HEK293 (cell line): Measurements from ENCODE around the gene NAP1L1.
A peak's percentile ranks its signal among the peaks of the same experiment; 100 is the strongest.

Source experiments
- CTCF ChIA-PET: fragments of 350-600 bp; formaldehyde crosslinking; extraction: SDS; loops from one replicate; lab custom pipeline; 2021; ENCODE audit warnings: antibody characterized with exemption; lab: Yijun Ruan, JAX
- POLR2A ChIA-PET: fragments of 300-600 bp; formaldehyde crosslinking; extraction: SDS; loops from one replicate; lab custom pipeline; 2020; ENCODE audit warnings: antibody characterized with exemption, inconsistent platforms; lab: Yijun Ruan, JAX
- H3K27ac ChIP-seq: fragments of 200-500 bp; sonication (Bioruptor generic); 2 replicates; pipeline ENCODE4 v1.5.1; 2014; ENCODE audit warnings: low read depth, low read length, control low read depth, inconsistent platforms; ENCODE audit errors: extremely low read depth
- H3K36me3 ChIP-seq, 2 experiments: fragments of 200-500 bp in 1 of 2; sonication (Bioruptor generic) in 1 of 2; 1 replicate in 1 of 2; 2 replicates in 1 of 2; pipeline ENCODE4 v1.5.1; 2014 to 2017; ENCODE audit warnings: inconsistent platforms in 2 of 2, low read length in 2 of 2; ENCODE audit not compliant: control insufficient read depth in 2 of 2, insufficient read depth in 1 of 2
- H3K4me1 ChIP-seq: fragments of 200-500 bp; sonication (Bioruptor generic); 2 replicates; pipeline ENCODE4 v1.5.1; 2014; ENCODE audit warnings: mild to moderate bottlenecking, low read length, inconsistent platforms; ENCODE audit not compliant: control insufficient read depth, insufficient read depth
- H3K4me3 ChIP-seq: 2 replicates; pipeline ENCODE4 v1.5.1; 2011; ENCODE audit warnings: low read depth, mild to moderate bottlenecking, control low read depth, low read length, moderate library complexity
- H3K9me3 ChIP-seq: fragments of 200-500 bp; sonication (Bioruptor generic); 2 replicates; pipeline ENCODE4 v1.5.1; 2014; ENCODE audit warnings: low read depth, low read length, inconsistent platforms; ENCODE audit not compliant: control insufficient read depth, insufficient read depth
- ATF2 ChIP-seq: fragments of 450-650 bp; formaldehyde crosslinking; IDR thresholded peaks from 2 replicates; pipeline ENCODE4 v1.5.1; 2016; ENCODE audit warnings: missing biosample characterization, missing genetic modification characterization, low read depth
- GLI2 ChIP-seq: fragments of 450-650 bp; formaldehyde crosslinking; IDR thresholded peaks from 2 replicates; pipeline ENCODE4; 2017; ENCODE audit warnings: missing biosample characterization, missing genetic modification characterization, low read depth, borderline replicate concordance
- GLIS1 ChIP-seq: fragments of 450-650 bp; formaldehyde crosslinking; IDR thresholded peaks from 2 replicates; pipeline ENCODE4 v1.5.1; 2016; ENCODE audit warnings: missing biosample characterization, missing genetic modification characterization
- GLIS2 ChIP-seq: fragments of 450-650 bp; formaldehyde crosslinking; IDR thresholded peaks from 2 replicates; pipeline ENCODE4 v1.5.1; 2016; ENCODE audit warnings: missing biosample characterization, missing genetic modification characterization
- HOXA7 ChIP-seq: sonication (generic); formaldehyde crosslinking; IDR thresholded peaks from 2 replicates; pipeline ENCODE4 v1.8.1; 2022; ENCODE audit warnings: missing genetic modification reagents, borderline replicate concordance
- HOXD13 ChIP-seq: sonication (generic); formaldehyde crosslinking; IDR thresholded peaks from 2 replicates; pipeline ENCODE4 v1.8.0; 2022; ENCODE audit warnings: missing genetic modification reagents, borderline replicate concordance
- KLF10 ChIP-seq: fragments of 450-650 bp; IDR thresholded peaks from 2 replicates; pipeline ENCODE4 v1.5.1; 2018; ENCODE audit warnings: missing biosample characterization, mild to moderate bottlenecking, missing genetic modification characterization
- KLF9 ChIP-seq: fragments of 450-650 bp; formaldehyde crosslinking; IDR thresholded peaks from 2 replicates; pipeline ENCODE4 v1.5.1; 2016; ENCODE audit warnings: missing biosample characterization, missing genetic modification characterization, low read depth
- MEIS1 ChIP-seq: sonication (generic); formaldehyde crosslinking; IDR thresholded peaks from 2 replicates; pipeline ENCODE4 v1.8.1; 2022; ENCODE audit warnings: missing genetic modification reagents, mild to moderate bottlenecking, borderline replicate concordance
- PATZ1 ChIP-seq: fragments of 450-650 bp; formaldehyde crosslinking; IDR thresholded peaks from 2 replicates; pipeline ENCODE4 v1.5.1; 2016; ENCODE audit warnings: missing biosample characterization, missing genetic modification characterization
- PRDM1 ChIP-seq: fragments of 450-650 bp; formaldehyde crosslinking; IDR thresholded peaks from 2 replicates; pipeline ENCODE4; 2016; ENCODE audit warnings: missing biosample characterization, missing genetic modification characterization
- RBAK ChIP-seq: fragments of 450-650 bp; formaldehyde crosslinking; IDR thresholded peaks from 2 replicates; pipeline ENCODE4 v1.5.1; 2016; ENCODE audit warnings: missing biosample characterization, missing genetic modification characterization
- SCRT2 ChIP-seq: fragments of 450-650 bp; formaldehyde crosslinking; IDR thresholded peaks from 2 replicates; pipeline ENCODE4 v1.5.1; 2016; ENCODE audit warnings: missing biosample characterization, missing genetic modification characterization
- ZBTB17 ChIP-seq: fragments of 450-650 bp; formaldehyde crosslinking; IDR thresholded peaks from 2 replicates; pipeline ENCODE4 v1.5.1; 2016; ENCODE audit warnings: missing biosample characterization, missing genetic modification characterization
- ZBTB20 ChIP-seq: fragments of 450-650 bp; formaldehyde crosslinking; IDR thresholded peaks from 2 replicates; pipeline ENCODE4 v1.5.1; 2016; ENCODE audit warnings: missing biosample characterization, missing genetic modification characterization
- ZBTB48 ChIP-seq: fragments of 450-650 bp; formaldehyde crosslinking; IDR thresholded peaks from 2 replicates; pipeline ENCODE4 v1.5.1; 2016; ENCODE audit warnings: missing biosample characterization, missing genetic modification characterization
- ZNF10 ChIP-seq: fragments of 450-650 bp; formaldehyde crosslinking; IDR thresholded peaks from 2 replicates; pipeline ENCODE4 v1.5.1; 2017; ENCODE audit warnings: missing biosample characterization, missing genetic modification characterization
- ZNF138 ChIP-seq: fragments of 450-650 bp; formaldehyde crosslinking; IDR thresholded peaks from 2 replicates; pipeline ENCODE4 v1.5.1; 2016; ENCODE audit warnings: missing biosample characterization, missing genetic modification characterization, borderline replicate concordance
- ZNF2 ChIP-seq: fragments of 450-650 bp; formaldehyde crosslinking; IDR thresholded peaks from 2 replicates; pipeline ENCODE4 v1.5.1; 2016; ENCODE audit warnings: missing biosample characterization, missing genetic modification characterization
- ZNF214 ChIP-seq: fragments of 450-650 bp; formaldehyde crosslinking; IDR thresholded peaks from 2 replicates; pipeline ENCODE4 v1.5.1; 2017; ENCODE audit warnings: missing biosample characterization, mild to moderate bottlenecking, missing genetic modification characterization, borderline replicate concordance
- ZNF23 ChIP-seq: fragments of 450-650 bp; formaldehyde crosslinking; IDR thresholded peaks from 2 replicates; pipeline ENCODE4 v1.5.1; 2016; ENCODE audit warnings: missing biosample characterization, missing genetic modification characterization, borderline replicate concordance
- ZNF335 ChIP-seq: fragments of 450-650 bp; formaldehyde crosslinking; conservative IDR thresholded peaks from 2 replicates; pipeline ENCODE4 v1.5.1; 2016; ENCODE audit warnings: missing biosample characterization, missing genetic modification characterization
- ZNF404 ChIP-seq: fragments of 450-650 bp; formaldehyde crosslinking; IDR thresholded peaks from 2 replicates; pipeline ENCODE4 v1.5.1; 2017; ENCODE audit warnings: missing biosample characterization, missing genetic modification characterization
- ZNF433 ChIP-seq: fragments of 450-650 bp; formaldehyde crosslinking; IDR thresholded peaks from 2 replicates; pipeline ENCODE4 v1.5.1; 2016; ENCODE audit warnings: missing biosample characterization, missing genetic modification characterization, low read depth
- ZNF501 ChIP-seq: fragments of 450-650 bp; formaldehyde crosslinking; IDR thresholded peaks from 2 replicates; pipeline ENCODE4 v1.5.1; 2016; ENCODE audit warnings: missing biosample characterization, missing genetic modification characterization
- ZNF514 ChIP-seq: fragments of 450-650 bp; formaldehyde crosslinking; IDR thresholded peaks from 2 replicates; pipeline ENCODE4 v1.5.1; 2016; ENCODE audit warnings: missing biosample characterization, missing genetic modification characterization
- ZNF600 ChIP-seq: fragments of 450-650 bp; formaldehyde crosslinking; IDR thresholded peaks from 2 replicates; pipeline ENCODE4 v1.5.1; 2016; ENCODE audit warnings: missing biosample characterization, missing genetic modification characterization
- ZNF830 ChIP-seq: fragments of 450-650 bp; IDR thresholded peaks from 2 replicates; pipeline ENCODE4 v1.5.0; 2018; ENCODE audit warnings: missing biosample characterization, missing genetic modification characterization, low read depth, mild to moderate bottlenecking, moderate library complexity
- TF ChIP-seq, protein P1 (sequence below): fragments of 450-650 bp; formaldehyde crosslinking; IDR thresholded peaks from 2 replicates; pipeline ENCODE4 v1.5.0; 2017; ENCODE audit warnings: missing biosample characterization, missing genetic modification characterization, borderline replicate concordance
- TF ChIP-seq, protein P2 (sequence below): fragments of 450-650 bp; formaldehyde crosslinking; IDR thresholded peaks from 2 replicates; pipeline ENCODE4; 2016; ENCODE audit warnings: missing biosample characterization, missing genetic modification characterization

NAP1L1 gene

DNA sequence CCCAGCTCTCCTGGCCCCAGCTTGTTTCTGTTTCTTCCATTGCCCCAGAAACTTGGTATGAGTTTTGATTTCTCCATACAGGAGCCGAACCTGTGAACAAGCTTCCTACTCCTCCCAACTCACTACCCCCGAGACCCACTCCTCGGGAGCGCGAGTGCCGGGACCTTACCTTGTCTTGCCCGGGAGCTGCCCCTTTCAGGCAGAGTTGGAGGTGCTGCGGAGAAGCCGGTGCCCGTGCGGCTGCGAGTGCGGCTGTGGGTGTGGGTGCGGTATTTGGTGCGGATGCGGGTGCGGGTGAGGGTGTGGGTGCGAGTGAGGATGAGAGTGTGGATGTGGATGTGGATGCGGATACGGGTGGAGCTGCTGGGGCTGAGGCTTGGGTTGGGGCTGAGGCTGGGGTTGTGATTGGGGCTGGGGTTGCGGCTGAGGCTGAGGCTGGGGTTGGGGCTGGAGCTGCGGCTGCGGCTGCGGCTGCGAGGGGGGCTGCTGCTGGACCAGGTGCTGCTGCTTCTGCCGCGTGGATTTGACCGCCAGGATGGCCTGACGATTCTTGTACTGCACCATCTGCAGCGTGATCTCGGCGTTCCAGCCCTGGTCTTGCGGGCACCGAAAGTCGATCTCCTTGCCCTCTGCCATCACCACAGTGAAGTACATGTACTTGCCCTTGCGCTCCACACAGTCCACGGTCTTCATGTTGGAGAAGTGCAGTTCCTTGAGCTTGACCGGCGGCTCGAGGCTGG is 54.0 kb downstream of the NAP1L1 start (continued):
- TF ChIP-seq, protein P1, sequence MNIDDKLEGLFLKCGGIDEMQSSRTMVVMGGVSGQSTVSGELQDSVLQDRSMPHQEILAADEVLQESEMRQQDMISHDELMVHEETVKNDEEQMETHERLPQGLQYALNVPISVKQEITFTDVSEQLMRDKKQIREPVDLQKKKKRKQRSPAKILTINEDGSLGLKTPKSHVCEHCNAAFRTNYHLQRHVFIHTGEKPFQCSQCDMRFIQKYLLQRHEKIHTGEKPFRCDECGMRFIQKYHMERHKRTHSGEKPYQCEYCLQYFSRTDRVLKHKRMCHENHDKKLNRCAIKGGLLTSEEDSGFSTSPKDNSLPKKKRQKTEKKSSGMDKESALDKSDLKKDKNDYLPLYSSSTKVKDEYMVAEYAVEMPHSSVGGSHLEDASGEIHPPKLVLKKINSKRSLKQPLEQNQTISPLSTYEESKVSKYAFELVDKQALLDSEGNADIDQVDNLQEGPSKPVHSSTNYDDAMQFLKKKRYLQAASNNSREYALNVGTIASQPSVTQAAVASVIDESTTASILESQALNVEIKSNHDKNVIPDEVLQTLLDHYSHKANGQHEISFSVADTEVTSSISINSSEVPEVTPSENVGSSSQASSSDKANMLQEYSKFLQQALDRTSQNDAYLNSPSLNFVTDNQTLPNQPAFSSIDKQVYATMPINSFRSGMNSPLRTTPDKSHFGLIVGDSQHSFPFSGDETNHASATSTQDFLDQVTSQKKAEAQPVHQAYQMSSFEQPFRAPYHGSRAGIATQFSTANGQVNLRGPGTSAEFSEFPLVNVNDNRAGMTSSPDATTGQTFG (tag by site-specific recombination) = no peak
- no peak for TF ChIP-seq KLF10 (tag by site-specific recombination)
- peak; percentile 31; the same call in 1 of the 2 replicates for TF ChIP-seq ZNF501
- TF ChIP-seq ZNF335 (tag by site-specific recombination) = peak; percentile 94
- peak; percentile 55; the same call in 1 of the 2 replicates for TF ChIP-seq HOXD13
- TF ChIP-seq PATZ1 (tag by site-specific recombination) = peak; percentile 69
- TF ChIP-seq ZNF10 (tag by site-specific recombination) = no peak
- TF ChIP-seq ZNF2 (tag by site-specific recombination) = peak; percentile 87
- peak; percentile 71 for TF ChIP-seq ZNF600 (tag by site-specific recombination)
- TF ChIP-seq PRDM1 = no peak
- TF ChIP-seq, protein P2, sequence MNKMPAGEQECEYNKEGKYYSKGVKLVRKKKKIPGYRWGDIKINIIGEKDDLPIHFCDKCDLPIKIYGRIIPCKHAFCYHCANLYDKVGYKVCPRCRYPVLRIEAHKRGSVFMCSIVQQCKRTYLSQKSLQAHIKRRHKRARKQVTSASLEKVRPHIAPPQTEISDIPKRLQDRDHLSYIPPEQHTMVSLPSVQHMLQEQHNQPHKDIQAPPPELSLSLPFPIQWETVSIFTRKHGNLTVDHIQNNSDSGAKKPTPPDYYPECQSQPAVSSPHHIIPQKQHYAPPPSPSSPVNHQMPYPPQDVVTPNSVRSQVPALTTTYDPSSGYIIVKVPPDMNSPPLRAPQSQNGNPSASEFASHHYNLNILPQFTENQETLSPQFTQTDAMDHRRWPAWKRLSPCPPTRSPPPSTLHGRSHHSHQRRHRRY = no peak
- no peak for TF ChIP-seq ZBTB48 (tag by site-specific recombination)
- 0 out of 2 replicates have a peak, but pooled peaks have one; percentile 22 for TF ChIP-seq GLIS2
- TF ChIP-seq MEIS1 = no peak
- no peak for TF ChIP-seq ZNF514 (tag by site-specific recombination)
- TF ChIP-seq KLF9 (tag by site-specific recombination) = 0 out of 2 replicates have a peak, but pooled peaks have one; percentile 22
- no peak for TF ChIP-seq ZNF404
- TF ChIP-seq ZBTB20 = peak; percentile 99
- no peak for TF ChIP-seq SCRT2
- TF ChIP-seq ZBTB17 (tag by site-specific recombination) = peak; percentile 98
- TF ChIP-seq ZNF830 (tag by site-specific recombination) = no peak

- POLR2A ChIA-PET = interaction anchor here (0.6 to 1.1 kb wide), 2 partner anchors 250 to 502 kb away, joined by 4 to 5 read pairs; no protein-coding TSS in a partner anchor
- no peaks in the 10 kb centered on the region; the same call in 1 of the 2 replicates for H3K4me1 ChIP-seq
- no peaks in the 10 kb centered on the region for H3K9me3 ChIP-seq
- H3K36me3 ChIP-seq = no peaks in the 10 kb centered on the region
- peak overlapping the region; percentile 76; the same call in 1 of the 2 replicates for H3K27ac ChIP-seq
- CTCF ChIA-PET = interaction anchor here (0.9 to 5.0 kb wide), 6 partner anchors 9 to 503 kb away, joined by 3 to 43 read pairs (median 4); no protein-coding TSS in a partner anchor
- H3K4me3 ChIP-seq = peak overlapping the region; percentile 77
- TF ChIP-seq ATF2 (tag by site-specific recombination) (no peak), GLIS1 (tag by site-specific recombination) (0 out of 2 replicates have a peak, but pooled peaks have one; percentile 35), HOXA7 (no peak), ZNF214 (tag by site-specific recombination) (no peak), ZNF138 (no peak), RBAK (tag by site-specific recombination) (no peak), GLI2 (tag by site-specific recombination) (no peak), ZBTB17 (tag by site-specific recombination) (no peak), ZNF433 (no peak), ZNF23 (tag by site-specific recombination) (no peak), ZNF335 (tag by site-specific recombination) (peak; percentile 94)
Observed at GRCh38 chr12:76029982-76030340, 54.5 kb downstream of the NAP1L1 start.
